ENCODE results near the gene NAIF1.
"Not testable (repeated sequence)": the region's sequence is repeated elsewhere in the genome, so short reads cannot be mapped to it uniquely, and the experiment has no call there.

Gene NAIF1

DNA sequence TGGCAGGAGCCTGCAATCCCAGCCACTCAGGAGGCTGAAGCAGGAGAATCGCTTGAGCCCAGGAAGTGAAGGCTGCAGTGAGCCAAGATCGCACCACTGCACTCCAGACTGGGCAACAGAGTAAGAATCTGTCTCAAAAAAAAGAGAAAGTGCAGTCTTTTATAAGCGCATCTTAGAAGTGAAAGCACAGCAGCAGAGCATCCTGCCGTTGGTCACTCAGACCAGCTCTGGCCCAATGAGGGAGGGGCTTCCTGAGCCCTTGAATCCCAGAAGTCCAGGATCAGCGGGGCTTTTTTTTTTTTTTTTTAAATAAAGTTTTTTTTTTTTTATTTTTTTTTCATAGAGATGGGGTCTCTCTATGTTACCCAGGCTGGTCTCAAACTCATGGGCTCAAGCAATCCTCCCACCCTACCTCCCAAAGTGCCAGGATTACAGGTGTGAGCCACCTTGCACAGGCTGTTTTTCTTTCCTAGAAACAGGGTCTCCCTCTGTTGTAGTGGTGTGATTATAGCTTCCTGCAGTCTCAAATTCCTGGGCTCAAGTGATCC, 42.3 kb downstream of the NAIF1 start:
- no peak for DNase-seq

DNA sequence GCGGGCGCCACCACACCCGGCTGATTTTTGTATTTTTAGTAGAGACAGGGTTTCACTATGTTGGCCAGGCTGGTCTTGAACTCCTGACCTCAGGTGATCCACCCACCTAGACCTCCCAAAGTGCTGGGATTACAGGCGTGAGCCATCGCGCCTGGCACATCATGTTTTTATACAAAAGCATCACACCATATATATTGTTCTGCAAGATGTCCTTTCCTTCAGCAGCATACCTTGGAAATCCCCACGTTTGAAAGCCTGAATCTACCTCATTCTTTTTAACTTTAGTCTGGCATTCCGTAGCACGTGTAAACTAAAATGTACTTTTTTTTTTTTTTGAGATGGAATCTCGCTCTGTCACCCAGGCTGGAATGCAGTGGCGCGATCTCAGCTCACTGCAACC, 43.4 kb downstream of the NAIF1 start:
- DNase-seq, result not testable (repeated sequence)

DNA sequence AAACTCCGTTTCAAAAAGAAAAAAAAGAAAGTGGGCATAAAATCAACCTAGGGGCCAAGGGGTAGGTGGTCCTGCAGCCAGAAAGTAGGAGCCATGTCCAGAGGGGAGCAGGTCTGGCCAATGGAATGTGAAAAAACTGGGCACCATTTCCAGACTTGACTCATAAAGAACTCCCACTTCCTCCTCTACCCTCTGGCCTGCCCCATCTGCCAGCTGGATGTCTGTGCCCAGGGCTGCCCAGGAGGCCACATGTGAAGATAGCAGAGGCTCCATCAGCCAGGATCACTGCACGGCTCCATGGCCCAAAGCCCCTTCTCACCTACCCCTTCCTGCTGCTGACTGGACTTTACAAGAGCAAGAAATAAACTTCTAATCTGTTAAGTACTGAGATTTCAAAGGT, 44.2 kb downstream of the NAIF1 start:
- no peak for DNase-seq

DNA sequence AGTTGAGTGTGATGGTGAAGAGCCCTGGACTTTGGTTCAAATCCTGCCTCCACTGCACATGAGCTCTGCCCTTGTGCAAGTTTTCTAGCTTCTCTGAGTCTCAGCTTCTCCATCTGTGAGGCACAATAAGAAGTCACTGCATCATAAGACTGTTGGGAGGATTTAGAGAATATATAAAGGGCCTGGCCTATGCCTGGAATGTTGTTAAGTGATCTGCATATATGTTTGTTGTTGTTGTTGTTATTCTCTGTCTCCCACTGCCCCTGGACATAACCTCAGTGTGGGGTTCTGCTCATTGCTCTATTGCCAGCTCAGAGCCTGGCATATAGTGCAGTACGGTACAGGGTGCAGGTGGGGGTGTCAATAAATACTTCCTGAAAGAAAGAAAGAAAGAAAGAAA, 46.0 kb downstream of the NAIF1 start:
- no peak for DNase-seq

DNA sequence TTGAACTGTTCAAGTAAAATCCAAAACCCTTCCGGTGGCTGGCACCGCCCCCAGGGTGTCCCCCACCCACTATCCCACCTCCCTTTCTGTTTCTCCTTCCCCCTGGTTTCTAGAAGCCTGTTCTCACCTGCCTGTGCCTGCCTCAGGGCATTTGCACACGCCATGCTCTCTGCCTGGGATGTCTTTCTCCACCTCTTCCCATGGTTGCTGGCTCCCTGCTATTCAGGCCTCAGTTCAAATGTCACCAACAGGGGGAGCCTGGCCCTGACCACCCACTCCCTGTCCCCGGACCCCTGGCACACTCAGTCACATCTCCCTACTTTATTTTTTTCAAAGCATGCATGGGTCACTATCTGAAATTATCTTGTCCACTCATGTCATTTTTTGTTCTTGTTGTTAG, 46.4 kb downstream of the NAIF1 start:
- no peak for DNase-seq

DNA sequence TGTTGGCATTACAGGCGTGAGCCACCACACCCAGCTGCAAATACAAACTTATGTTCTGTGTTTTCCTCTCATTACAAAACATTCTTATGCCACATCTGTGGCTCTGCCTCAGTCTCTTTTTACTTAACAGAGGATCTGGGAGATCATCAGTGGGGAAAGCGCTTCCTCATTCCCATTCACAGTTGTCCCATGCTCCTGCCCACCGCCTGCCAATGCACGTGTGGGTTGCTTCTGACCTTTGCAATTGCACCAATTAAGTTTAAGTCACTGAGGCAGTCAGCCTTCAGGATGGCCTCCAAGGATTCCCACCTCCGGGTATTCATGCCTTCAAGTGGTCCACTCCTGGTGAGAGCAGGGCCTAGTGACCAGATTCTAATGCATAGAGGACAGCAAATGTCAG, 51.4 kb downstream of the NAIF1 start:
- DNase-seq, result no peak
